ENCODE data around the gene HSD11B2. TPM values are rescaled to one million over a fixed set of nuclear protein-coding genes. Genes with fewer than 3 reads are reported as not detected.
A peak's percentile ranks its signal among the peaks of the same experiment; 100 is the strongest.

The HSD11B2 gene
- total RNA-seq, 2 experiments from 2014 or later: not detected

DNA sequence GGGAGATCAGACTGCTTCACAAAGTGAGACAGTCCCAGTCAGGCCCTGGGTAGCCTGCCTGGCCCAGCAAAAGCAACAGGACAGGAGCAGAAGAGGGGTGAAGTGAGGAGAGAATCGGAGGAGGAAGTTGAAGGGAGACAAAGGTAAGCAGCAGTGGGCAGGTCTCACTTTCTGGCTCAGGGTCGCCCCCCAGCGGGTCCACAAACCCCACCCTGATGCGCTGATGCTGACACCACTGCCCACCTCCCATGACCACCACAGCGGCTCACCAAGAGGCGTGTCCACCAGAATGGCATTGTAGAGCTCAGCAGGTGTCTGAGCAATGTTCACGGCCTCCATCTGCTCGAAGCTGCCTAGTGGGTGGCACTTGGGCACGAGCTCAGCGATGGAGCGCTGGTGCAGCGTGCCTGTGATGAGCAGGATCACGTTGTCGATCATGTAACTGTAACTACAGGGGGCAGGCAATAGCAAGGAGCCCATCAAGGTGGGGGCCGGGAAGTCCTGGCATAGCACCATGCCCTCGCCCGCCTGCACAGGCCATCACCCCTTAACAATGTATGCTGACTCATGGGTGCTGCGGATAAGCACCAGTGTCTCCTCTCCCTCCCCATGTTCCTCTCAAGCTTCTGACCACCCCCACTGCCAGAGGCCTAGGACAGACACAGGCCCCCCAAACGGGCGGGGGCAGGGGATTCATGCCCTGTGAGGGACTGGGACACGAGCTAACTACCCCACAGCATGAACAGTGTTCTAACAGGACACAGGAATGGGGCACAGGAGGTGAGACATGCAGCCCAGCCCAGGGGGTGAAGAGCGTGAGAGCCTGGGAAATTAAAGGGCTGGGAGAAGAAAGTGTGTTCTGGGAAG is 13.6 kb downstream of the HSD11B2 start:
- TF ChIP-seq, protein P1, sequence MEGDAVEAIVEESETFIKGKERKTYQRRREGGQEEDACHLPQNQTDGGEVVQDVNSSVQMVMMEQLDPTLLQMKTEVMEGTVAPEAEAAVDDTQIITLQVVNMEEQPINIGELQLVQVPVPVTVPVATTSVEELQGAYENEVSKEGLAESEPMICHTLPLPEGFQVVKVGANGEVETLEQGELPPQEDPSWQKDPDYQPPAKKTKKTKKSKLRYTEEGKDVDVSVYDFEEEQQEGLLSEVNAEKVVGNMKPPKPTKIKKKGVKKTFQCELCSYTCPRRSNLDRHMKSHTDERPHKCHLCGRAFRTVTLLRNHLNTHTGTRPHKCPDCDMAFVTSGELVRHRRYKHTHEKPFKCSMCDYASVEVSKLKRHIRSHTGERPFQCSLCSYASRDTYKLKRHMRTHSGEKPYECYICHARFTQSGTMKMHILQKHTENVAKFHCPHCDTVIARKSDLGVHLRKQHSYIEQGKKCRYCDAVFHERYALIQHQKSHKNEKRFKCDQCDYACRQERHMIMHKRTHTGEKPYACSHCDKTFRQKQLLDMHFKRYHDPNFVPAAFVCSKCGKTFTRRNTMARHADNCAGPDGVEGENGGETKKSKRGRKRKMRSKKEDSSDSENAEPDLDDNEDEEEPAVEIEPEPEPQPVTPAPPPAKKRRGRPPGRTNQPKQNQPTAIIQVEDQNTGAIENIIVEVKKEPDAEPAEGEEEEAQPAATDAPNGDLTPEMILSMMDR (conservative IDR thresholded peaks at IDR 0.05; ENCODE audit: low read length): no peak
- TF ChIP-seq EZH2phosphoT487 (IDR thresholded peaks at IDR 0.05; ENCODE audit: borderline replicate concordance, low read depth, low read length): no peak
- no peak overlapping the region for H3K4me3 ChIP-seq (ENCODE audit: low read depth, low read length, poor library complexity, severe bottlenecking)
- H3K4me1 ChIP-seq (ENCODE audit: insufficient read depth, low read length, poor library complexity, severe bottlenecking): no peaks in the 10 kb centered on the region
- no peak for DNase-seq (ENCODE audit: low spot score)
- no peaks in the 10 kb centered on the region for H4K20me1 ChIP-seq (ENCODE audit: insufficient read depth, low read length)
- H3K9me2 ChIP-seq (ENCODE audit: insufficient read depth, low read length): no peaks in the 10 kb centered on the region
- BruUV-seq (replicated peaks): no TSS peak
- H3K27ac ChIP-seq (ENCODE audit: low read depth, low read length, poor library complexity, severe bottlenecking): no peak overlapping the region
- H2AFZ ChIP-seq (ENCODE audit: low read length): no peak overlapping the region
- CTCF ChIA-PET (ENCODE audit: unreplicated experiment): no interaction called here
- intact Hi-C loops (cut with micrococcal nuclease; ENCODE audit: unreplicated experiment): no loop called here
- H3K79me2 ChIP-seq (ENCODE audit: insufficient read depth, low read depth, low read length): no peaks in the 10 kb centered on the region
- H3K36me3 ChIP-seq (ENCODE audit: insufficient read depth, low read length): no peaks in the 10 kb centered on the region
- POLR2A ChIA-PET: no interaction called here
- no peak overlapping the region for H3K4me2 ChIP-seq (ENCODE audit: low read length)
- H3K9me3 ChIP-seq (ENCODE audit: low read length): no peaks in the 10 kb centered on the region

DNA sequence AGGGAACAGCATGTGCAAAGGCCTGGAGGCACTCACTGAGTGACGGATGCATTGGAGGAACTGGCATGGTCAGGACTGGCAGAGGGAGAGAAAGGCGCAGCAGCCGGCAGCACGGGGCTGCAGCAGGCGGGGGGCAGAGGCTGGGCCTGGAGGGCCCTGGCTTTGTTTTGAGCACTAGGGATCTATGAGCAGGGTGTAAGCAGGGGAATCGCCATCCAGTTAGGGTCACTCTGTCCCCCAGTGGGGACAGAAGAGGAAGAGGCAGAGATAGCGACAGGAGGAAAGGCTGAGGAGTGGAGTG is 14.2 kb downstream of the HSD11B2 start:
- H3K4me3 ChIP-seq (ENCODE audit: low read depth, low read length, poor library complexity, severe bottlenecking): no peak overlapping the region
- TF ChIP-seq, protein P1 (conservative IDR thresholded peaks at IDR 0.05; ENCODE audit: low read length): no peak
- no peaks in the 10 kb centered on the region for H3K9me2 ChIP-seq (ENCODE audit: insufficient read depth, low read length)
- H4K20me1 ChIP-seq (ENCODE audit: insufficient read depth, low read length): no peaks in the 10 kb centered on the region
- H2AFZ ChIP-seq (ENCODE audit: low read length): no peak overlapping the region
- intact Hi-C loops (cut with micrococcal nuclease; ENCODE audit: unreplicated experiment): no loop called here
- BruUV-seq (replicated peaks): no TSS peak
- H3K27ac ChIP-seq (ENCODE audit: low read depth, low read length, poor library complexity, severe bottlenecking): no peak overlapping the region
- H3K4me2 ChIP-seq (ENCODE audit: low read length): no peak overlapping the region
- DNase-seq (ENCODE audit: low spot score): no peak
- H3K9me3 ChIP-seq (ENCODE audit: low read length): no peaks in the 10 kb centered on the region
- H3K79me2 ChIP-seq (ENCODE audit: insufficient read depth, low read depth, low read length): no peaks in the 10 kb centered on the region
- H3K4me1 ChIP-seq (ENCODE audit: insufficient read depth, low read length, poor library complexity, severe bottlenecking): no peaks in the 10 kb centered on the region
- POLR2A ChIA-PET: no interaction called here
- no peaks in the 10 kb centered on the region for H3K36me3 ChIP-seq (ENCODE audit: insufficient read depth, low read length)
- CTCF ChIA-PET (ENCODE audit: unreplicated experiment): no interaction called here

DNA sequence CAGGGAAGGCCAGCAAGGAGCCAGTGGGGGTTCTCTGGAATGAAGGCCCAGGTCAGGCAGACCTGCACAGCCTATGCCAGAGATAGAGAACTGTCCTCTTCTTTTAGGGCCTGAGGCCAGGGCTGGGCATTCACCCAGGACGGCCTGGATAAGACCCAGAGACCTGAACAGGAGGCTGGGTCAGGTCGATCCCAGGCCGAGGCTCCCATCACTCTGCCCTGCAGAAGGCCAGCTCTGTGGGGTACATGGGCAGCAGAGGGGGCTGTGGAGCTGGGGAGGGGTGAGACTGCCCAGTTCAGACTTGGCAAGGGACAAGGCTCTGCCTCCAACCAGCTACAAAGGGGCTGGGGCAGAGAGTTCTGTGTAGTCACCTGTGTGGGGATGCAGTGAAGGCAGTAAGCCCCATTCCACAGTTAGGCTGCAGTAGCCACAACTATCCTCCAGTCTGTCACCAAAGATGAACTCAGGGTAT is 14.6 kb downstream of the HSD11B2 start:
- Histone ChIP-seq H3K4me3 (ENCODE audit: low read depth, low read length, poor library complexity, severe bottlenecking) (no peak overlapping the region), H3K4me1 (ENCODE audit: insufficient read depth, low read length, poor library complexity, severe bottlenecking) (no peaks in the 10 kb centered on the region), H3K79me2 (ENCODE audit: insufficient read depth, low read depth, low read length) (no peaks in the 10 kb centered on the region), H2AFZ (ENCODE audit: low read length) (no peak overlapping the region), H3K9me2 (ENCODE audit: insufficient read depth, low read length) (no peaks in the 10 kb centered on the region), H3K9me3 (ENCODE audit: low read length) (no peaks in the 10 kb centered on the region), H3K36me3 (ENCODE audit: insufficient read depth, low read length) (no peaks in the 10 kb centered on the region), H3K4me2 (ENCODE audit: low read length) (no peak overlapping the region), H4K20me1 (ENCODE audit: insufficient read depth, low read length) (no peaks in the 10 kb centered on the region), H3K27ac (ENCODE audit: low read depth, low read length, poor library complexity, severe bottlenecking) (no peak overlapping the region)
- BruUV-seq (replicated peaks): no TSS peak
- DNase-seq (ENCODE audit: low spot score): no peak
- ChIA-PET CTCF (ENCODE audit: unreplicated experiment) (no interaction called here), POLR2A (no interaction called here)
- TF ChIP-seq, protein P1 (conservative IDR thresholded peaks at IDR 0.05; ENCODE audit: low read length): 0 out of 2 replicates have a peak, but pooled peaks have one; percentile 11
- no peak for TF ChIP-seq EZH2phosphoT487 (IDR thresholded peaks at IDR 0.05; ENCODE audit: borderline replicate concordance, low read depth, low read length)
- intact Hi-C loops (cut with micrococcal nuclease; ENCODE audit: unreplicated experiment): no loop called here

Measured in OCI-LY7 (cell line).